Inferior parietal cortex (tissue), 1 donor: ENCODE data around the gene NEK5.
A peak's percentile ranks its signal among the peaks of the same experiment; 100 is the strongest.
"Not testable (repeated sequence)": the region's sequence is repeated elsewhere in the genome, so short reads cannot be mapped to it uniquely, and the experiment has no call there.

ENCODE experiments used
- DNase-seq: peaks from one replicate; pipeline ENCODE4 v3.0.0-alpha.2; 2016; ENCODE audit errors: extremely low spot score

NEK5 gene

GRCh38 chr13:52128714-52129700 is at the start of gene NEK5:
NEK5 (minus strand) TSS chr13:52129073; CDS start chr13:52127482, 1,591 bp downstream.
- peak; percentile 41 for DNase-seq

GRCh38 chr13:52177276-52177675 is 48.4 kb upstream of the NEK5 start:
- no peak for DNase-seq

- not testable (repeated sequence) for DNase-seq
Observed at GRCh38 chr13:52173970-52174369, 45.1 kb upstream of the NEK5 start.

GRCh38 chr13:52173373-52173772 is 44.5 kb upstream of the NEK5 start:
- no peak for DNase-seq

GRCh38 chr13:52171686-52172085 is 42.8 kb upstream of the NEK5 start:
- not testable (repeated sequence) for DNase-seq

GRCh38 chr13:52170828-52171391 is 42.0 kb upstream of the NEK5 start:
- peak; percentile 32 for DNase-seq

GRCh38 chr13:52169839-52170238 is 41.0 kb upstream of the NEK5 start:
- DNase-seq: peak; percentile 25

GRCh38 chr13:52165411-52165810 is 36.5 kb upstream of the NEK5 start:
- peak; percentile 22 for DNase-seq

GRCh38 chr13:52164989-52165388 is 36.1 kb upstream of the NEK5 start:
- peak; percentile 58 for DNase-seq

GRCh38 chr13:52163878-52164277 is 35.0 kb upstream of the NEK5 start:
- not testable (repeated sequence) for DNase-seq

GRCh38 chr13:52162279-52163101 is 33.6 kb upstream of the NEK5 start:
- no peak for DNase-seq

GRCh38 chr13:52161181-52161646 is 32.3 kb upstream of the NEK5 start:
- DNase-seq: no peak

GRCh38 chr13:52160506-52160905 is 31.6 kb upstream of the NEK5 start:
- no peak for DNase-seq

- DNase-seq: no peak
Observed at GRCh38 chr13:52160053-52160452, 31.2 kb upstream of the NEK5 start.

- DNase-seq: peak; percentile 54
Observed at GRCh38 chr13:52159159-52159982, 30.5 kb upstream of the NEK5 start, which contains the start of gene NEK3. NEK3 (minus strand) TSS chr13:52159597; CDS start chr13:52156191, 3,406 bp downstream.

GRCh38 chr13:52158629-52159158 is 29.8 kb upstream of the NEK5 start:
- DNase-seq: peak; percentile 19

- no peak for DNase-seq
Observed at GRCh38 chr13:52156724-52157261, 27.9 kb upstream of the NEK5 start.

GRCh38 chr13:52155177-52155576 is 26.3 kb upstream of the NEK5 start:
- DNase-seq: no peak

GRCh38 chr13:52147225-52147624 is 18.4 kb upstream of the NEK5 start:
- no peak for DNase-seq

GRCh38 chr13:52141299-52141698 is 12.4 kb upstream of the NEK5 start:
- DNase-seq: no peak
